Esophagus muscularis mucosa (tissue), 4 donors: ENCODE measurements around the gene PTPN1. TPM values are rescaled to one million over a fixed set of nuclear protein-coding genes. Genes with fewer than 3 reads are reported as not detected.
"Not testable (repeated sequence)": the region's sequence is repeated elsewhere in the genome, so short reads cannot be mapped to it uniquely, and the experiment has no call there.

ENCODE experiments used
- DNase-seq: peaks from one replicate; pipeline ENCODE4 v3.0.0-alpha.2; 2017; ENCODE audit errors: extremely low spot score
- H3K27ac ChIP-seq, 4 donors: fragments of 200-600 bp; sonication (generic); replicated peaks in 1 of 4; 1 replicate in 3 of 4; 2 replicates in 1 of 4; pipeline ENCODE4 v1.5.1; 2016 to 2019; ENCODE audit warnings: mild to moderate bottlenecking in 1 of 4
- H3K27me3 ChIP-seq, 4 donors: fragments of 200-600 bp; sonication (generic); one replicate each; pipeline versions ENCODE4 v1.5.1 to v1.6.0; 2016 to 2019
- H3K36me3 ChIP-seq, 4 donors: fragments of 200-600 bp; sonication (generic); one replicate each; pipeline ENCODE4 v1.5.1; 2016 to 2019
- H3K4me1 ChIP-seq, 4 donors: fragments of 200-600 bp; sonication (generic); one replicate each; pipeline ENCODE4 v1.5.1; 2016 to 2019
- H3K4me3 ChIP-seq, 4 donors: fragments of 200-600 bp; sonication (generic); 1 replicate in 2 of 4; 2 replicates in 2 of 4; pipeline ENCODE4 v1.5.1; 2016 to 2019; ENCODE audit warnings: mild to moderate bottlenecking in 4 of 4, moderate library complexity in 1 of 4
- H3K9me3 ChIP-seq, 4 donors: fragments of 200-600 bp; sonication (generic); 1 replicate in 3 of 4; 2 replicates in 1 of 4; pipeline ENCODE4 v1.5.1; 2016 to 2019
- EP300 ChIP-seq: sonication (generic); formaldehyde crosslinking; IDR thresholded peaks from one replicate; pipeline ENCODE4 v1.6.1; 2017; ENCODE audit warnings: antibody characterized with exemption
- POLR2A ChIP-seq: fragments of 450-650 bp; IDR thresholded peaks from one replicate; pipeline ENCODE4 v1.6.1; 2017; ENCODE audit warnings: antibody characterized with exemption, moderate library complexity, mild to moderate bottlenecking, low read depth
- POLR2AphosphoS5 ChIP-seq, 2 donors: sonication (generic); formaldehyde crosslinking; IDR thresholded peaks; one replicate each; pipeline ENCODE4 v1.6.1; 2017; ENCODE audit warnings: antibody characterized with exemption in 2 of 2
- WGBS: methylation state at CpG from one replicate; pipeline ENCODE4 v1.1.5; 2018; 5-methylcytosine and 5-hydroxymethylcytosine counted together
- intact Hi-C: fragments of 100-400 bp; cut with DNase I; formaldehyde crosslinking; loops from one replicate; pipeline ENCODE4 v1.15.1; 2023
- total RNA-seq, 4 donors: library from RNA; depleted of rRNA; stranded (reverse); fragments of >200 nt; gene quantifications; one replicate each; pipeline versions ENCODE4 v1.1.0 to v1.2.1, GENCODE V29; 2016
- TF ChIP-seq, protein P1 (sequence below), 3 experiments: fragments of 200-600 bp in 2 of 3; fragments of 450-650 bp in 1 of 3; sonication (generic) in 2 of 3; IDR thresholded peaks; one replicate each; pipeline ENCODE4 v1.5.1; 2017 to 2019; ENCODE audit warnings: antibody characterized with exemption in 3 of 3, mild to moderate bottlenecking in 2 of 3, moderate library complexity in 1 of 3

The PTPN1 gene
- total RNA-seq, 4 donors from 2014 or later: 21.2 to 49.0 (median 41.0) TPM

DNA sequence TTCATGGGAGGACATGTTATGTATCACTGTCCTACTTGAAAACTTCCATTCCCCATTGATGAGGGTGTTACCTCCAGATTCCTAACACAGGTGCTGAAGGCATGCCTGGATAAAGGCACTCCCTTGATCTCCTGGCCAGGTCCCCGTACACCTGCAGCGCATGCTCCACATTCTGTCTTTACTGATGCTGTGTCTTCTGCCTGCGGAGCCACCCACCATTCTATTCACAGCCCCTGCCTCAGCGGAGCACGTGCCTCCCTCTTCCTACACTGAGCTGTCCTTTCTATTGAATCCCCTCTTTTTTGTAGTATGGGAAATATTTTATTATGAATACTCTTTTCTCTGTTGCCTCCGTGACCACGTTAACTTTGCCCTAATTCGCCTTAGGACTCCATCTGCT is 25.0 kb downstream of the PTPN1 start:
- H3K36me3 ChIP-seq: no peaks in the 10 kb centered on the region
- H3K27ac ChIP-seq: peak overlapping the region; percentile 18 to 59 (median 36)
- peaks cover 40 to 92% (median 91%) of the 10 kb centered on the region in 4 donors for H3K4me1 ChIP-seq
- no peaks in the 10 kb centered on the region for H3K9me3 ChIP-seq
- WGBS: 93% methylated on average over 8 of the region's 8 CpGs
- no peaks in the 10 kb centered on the region for H3K27me3 ChIP-seq
- no peak for TF ChIP-seq POLR2AphosphoS5 (IDR thresholded peaks at IDR 0.05)
- no peak overlapping the region for H3K4me3 ChIP-seq
- DNase-seq: no peak
- intact Hi-C loops: no loop called here

DNA sequence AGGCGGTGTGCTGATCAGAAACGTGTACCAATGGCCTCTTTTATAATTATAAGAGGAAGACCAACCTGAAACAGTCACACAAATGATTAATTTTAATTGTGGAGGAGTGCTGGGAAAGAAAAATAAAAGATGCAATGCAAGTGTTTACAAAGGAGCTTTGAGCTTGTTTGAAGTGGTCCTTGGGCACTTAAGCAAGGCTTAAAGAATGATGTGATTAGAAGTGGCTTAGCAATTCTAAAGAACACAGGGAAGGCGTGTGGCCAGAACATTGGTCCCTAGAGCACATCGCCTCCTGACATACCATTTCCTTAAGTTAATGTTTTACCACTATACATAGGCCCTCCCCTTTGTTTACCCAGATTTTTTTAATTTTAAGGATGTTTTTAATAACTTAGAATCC is 26.1 kb downstream of the PTPN1 start:
- no peak overlapping the region for H3K27ac ChIP-seq
- no peak for DNase-seq
- WGBS: 77% methylated on average over 4 of the region's 4 CpGs
- H3K9me3 ChIP-seq: no peaks in the 10 kb centered on the region
- TF ChIP-seq POLR2AphosphoS5 (IDR thresholded peaks at IDR 0.05): no peak
- no peak for TF ChIP-seq POLR2A
- TF ChIP-seq, protein P1, sequence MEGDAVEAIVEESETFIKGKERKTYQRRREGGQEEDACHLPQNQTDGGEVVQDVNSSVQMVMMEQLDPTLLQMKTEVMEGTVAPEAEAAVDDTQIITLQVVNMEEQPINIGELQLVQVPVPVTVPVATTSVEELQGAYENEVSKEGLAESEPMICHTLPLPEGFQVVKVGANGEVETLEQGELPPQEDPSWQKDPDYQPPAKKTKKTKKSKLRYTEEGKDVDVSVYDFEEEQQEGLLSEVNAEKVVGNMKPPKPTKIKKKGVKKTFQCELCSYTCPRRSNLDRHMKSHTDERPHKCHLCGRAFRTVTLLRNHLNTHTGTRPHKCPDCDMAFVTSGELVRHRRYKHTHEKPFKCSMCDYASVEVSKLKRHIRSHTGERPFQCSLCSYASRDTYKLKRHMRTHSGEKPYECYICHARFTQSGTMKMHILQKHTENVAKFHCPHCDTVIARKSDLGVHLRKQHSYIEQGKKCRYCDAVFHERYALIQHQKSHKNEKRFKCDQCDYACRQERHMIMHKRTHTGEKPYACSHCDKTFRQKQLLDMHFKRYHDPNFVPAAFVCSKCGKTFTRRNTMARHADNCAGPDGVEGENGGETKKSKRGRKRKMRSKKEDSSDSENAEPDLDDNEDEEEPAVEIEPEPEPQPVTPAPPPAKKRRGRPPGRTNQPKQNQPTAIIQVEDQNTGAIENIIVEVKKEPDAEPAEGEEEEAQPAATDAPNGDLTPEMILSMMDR (IDR thresholded peaks at IDR 0.05): no peak
- no peak for TF ChIP-seq EP300
- intact Hi-C loops: no loop called here
- peaks cover 52 to 94% (median 92%) of the 10 kb centered on the region in 4 donors for H3K4me1 ChIP-seq
- no peaks in the 10 kb centered on the region for H3K27me3 ChIP-seq
- H3K4me3 ChIP-seq: no peak overlapping the region
- no peaks in the 10 kb centered on the region for H3K36me3 ChIP-seq

DNA sequence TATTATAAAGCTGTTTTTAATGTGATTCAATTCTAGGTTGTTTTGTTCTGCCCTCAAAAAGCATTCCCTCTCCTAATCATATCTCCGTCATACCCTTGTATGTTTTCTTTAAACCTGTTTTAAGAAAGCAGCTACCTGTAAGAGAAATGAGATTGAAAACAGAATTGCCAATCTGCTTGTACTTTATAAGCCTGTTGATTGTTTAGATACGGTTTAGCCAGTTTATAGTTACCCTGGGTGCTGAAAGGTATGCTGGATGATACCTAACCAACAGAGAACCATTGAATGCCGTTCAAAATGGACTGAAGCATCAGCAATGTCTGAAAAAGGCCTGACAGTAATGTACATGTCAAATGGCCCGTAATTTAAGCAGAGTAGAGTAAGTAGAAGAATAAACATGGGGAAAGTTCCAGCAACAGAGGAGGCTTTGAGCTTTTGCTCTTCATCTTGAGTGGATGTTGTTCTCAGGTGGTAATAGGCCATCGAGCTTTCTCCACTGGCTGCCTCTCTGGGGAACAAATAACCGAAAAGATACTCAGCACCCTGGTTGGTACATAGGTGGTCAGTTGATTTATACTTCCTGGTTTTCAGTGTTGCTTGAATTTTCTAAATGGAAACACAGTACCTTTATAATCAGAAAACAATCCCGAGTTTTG is 27.5 kb downstream of the PTPN1 start:
- Histone ChIP-seq H3K4me3 (no peak overlapping the region), H3K27me3 (no peaks in the 10 kb centered on the region), H3K9me3 (no peaks in the 10 kb centered on the region), H3K4me1 (peaks cover 55 to 95% (median 93%) of the 10 kb centered on the region in 4 donors), H3K36me3 (no peaks in the 10 kb centered on the region), H3K27ac (peak overlapping the region in 3 of 4 donors; percentile 28 to 55 (median 30))
- 75% methylated on average over 7 of the region's 7 CpGs for WGBS
- intact Hi-C loops: no loop called here
- TF ChIP-seq EP300 (no peak), POLR2AphosphoS5 (IDR thresholded peaks at IDR 0.05) (no peak), POLR2A (no peak)
- TF ChIP-seq, protein P1 (IDR thresholded peaks at IDR 0.05): no peak
- no peak for DNase-seq

DNA sequence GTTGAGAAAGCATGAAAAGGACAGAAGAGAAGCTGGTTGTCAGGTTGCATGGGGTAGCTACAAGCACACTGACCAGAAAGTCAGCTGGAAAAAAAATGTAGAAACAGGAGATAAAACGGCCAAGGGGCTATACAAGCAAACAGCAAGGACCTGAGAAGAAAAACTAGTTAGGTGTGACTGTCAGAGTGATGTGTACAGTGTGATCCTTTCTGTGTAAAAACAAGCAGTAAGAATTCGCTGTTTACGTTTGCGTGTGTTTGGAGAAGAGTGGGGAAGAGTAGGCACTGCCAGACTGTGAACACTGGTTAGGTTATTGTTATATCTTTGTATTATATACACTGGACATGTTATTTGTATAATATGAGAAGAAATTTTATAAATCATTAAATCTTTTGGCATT is 28.1 kb downstream of the PTPN1 start:
- H3K27ac ChIP-seq: peak overlapping the region; percentile 11 to 55 (median 29)
- 47% methylated on average over 4 of the region's 4 CpGs for WGBS
- H3K9me3 ChIP-seq: no peaks in the 10 kb centered on the region
- DNase-seq: no peak
- peaks cover 54 to 100% (median 94%) of the 10 kb centered on the region in 4 donors for H3K4me1 ChIP-seq
- H3K27me3 ChIP-seq: no peaks in the 10 kb centered on the region
- no peak overlapping the region for H3K4me3 ChIP-seq
- intact Hi-C loops: no loop called here
- no peaks in the 10 kb centered on the region for H3K36me3 ChIP-seq
- TF ChIP-seq POLR2AphosphoS5 (IDR thresholded peaks at IDR 0.05) (no peak), EP300 (no peak), POLR2A (no peak)
- TF ChIP-seq, protein P1 (IDR thresholded peaks at IDR 0.05): no peak

DNA sequence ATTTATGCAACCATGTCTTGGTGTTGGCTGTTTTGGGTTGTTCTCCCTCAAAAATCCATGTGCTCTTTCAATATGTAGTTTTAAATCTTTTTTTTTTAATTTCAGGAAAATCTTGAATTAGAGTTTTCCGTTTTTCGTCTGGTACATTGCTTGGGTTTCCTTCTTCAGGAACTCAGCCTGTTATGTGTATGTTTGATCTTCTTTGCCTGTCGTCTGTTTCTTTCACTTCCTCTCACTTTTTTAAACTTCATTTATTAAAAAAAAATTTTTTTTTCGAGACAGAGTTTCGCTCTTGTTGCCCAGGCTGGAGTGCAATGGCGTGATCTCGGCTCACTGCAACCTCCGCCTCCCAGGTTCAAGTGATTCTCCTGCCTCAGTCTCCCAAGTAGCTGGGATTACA is 29.6 kb downstream of the PTPN1 start:
- H3K27ac ChIP-seq, DNase-seq, H3K36me3 ChIP-seq, intact Hi-C loops, H3K4me3 ChIP-seq, H3K9me3 ChIP-seq, H3K27me3 ChIP-seq: not testable (repeated sequence)
- WGBS: 91% methylated on average over 8 of the region's 8 CpGs
- peaks cover 47 to 94% (median 81%) of the 10 kb centered on the region in 4 donors for H3K4me1 ChIP-seq
